CD4-positive, alpha-beta T cell treated with Interleukin-6 at 100 ng/mL for 8 hours (primary cell): ENCODE measurements around the gene ZNF284.

Experiments
- DNase-seq: peaks from one replicate; pipeline ENCODE4 v3.0.0-alpha.2; 2020; ENCODE audit warnings: mixed read lengths, low spot score

ZNF284 gene

DNA sequence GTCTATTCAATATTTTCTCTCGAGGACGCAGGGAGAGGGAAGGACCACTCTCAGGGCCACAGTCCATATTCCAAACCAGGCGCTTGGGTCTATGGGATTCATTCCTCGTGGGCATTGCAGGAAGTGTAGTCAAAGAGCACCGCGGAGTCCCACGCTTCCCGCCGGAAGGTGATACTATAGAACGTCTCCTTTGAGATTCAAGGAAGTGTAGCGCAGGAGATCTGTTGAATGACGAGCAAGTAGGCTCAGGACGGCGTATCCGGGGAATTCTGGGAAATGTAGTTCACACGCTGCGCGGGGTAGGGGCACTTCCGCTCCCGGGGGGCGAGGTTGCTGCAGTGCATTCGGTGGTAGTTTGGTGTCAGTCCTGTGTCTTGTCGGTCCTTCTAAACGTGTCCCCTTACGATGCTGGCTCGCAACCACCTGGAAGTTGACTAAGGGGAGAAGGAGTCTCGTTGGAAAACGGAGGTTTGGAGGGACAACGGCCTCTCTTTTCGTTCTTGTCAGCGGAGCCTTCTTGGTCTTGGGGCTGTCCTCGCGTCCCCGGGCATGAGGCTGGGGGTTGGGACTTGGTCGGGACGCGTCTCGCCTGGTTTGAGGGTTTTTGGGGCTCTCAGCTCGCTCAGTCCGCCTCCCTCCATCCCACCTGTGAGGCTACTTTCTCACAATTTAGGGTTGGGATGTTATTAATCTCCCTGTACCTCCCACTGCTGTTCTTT is at the start of gene ZNF284:
TSS of gene ZNF284 (plus strand) at position 336 of the 719 bp plus-strand sequence. CDS start 4,231 bp downstream, outside the sequence.
- DNase-seq = peak; percentile 90

DNA sequence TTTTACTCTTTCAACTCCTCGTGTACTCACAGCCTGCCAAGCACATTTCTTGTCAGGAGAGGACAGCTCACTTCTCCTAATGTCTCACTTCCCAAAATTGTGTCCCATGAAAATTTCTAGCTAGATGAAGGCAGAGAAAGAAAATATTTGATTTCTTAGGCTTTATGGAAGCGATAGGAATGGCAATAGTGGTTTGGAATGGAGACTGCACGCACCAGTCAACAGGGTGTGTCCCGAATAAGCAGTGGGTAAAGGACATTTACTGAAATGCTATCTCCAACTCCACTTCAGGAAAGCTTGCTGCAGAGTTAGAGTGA is 47.1 kb upstream of the ZNF284 start:
- no peak for DNase-seq

GRCh38 chr19:44025217-44025936 is 46.6 kb upstream of the ZNF284 start, which contains the start of gene ZNF222:
Gene ZNF222 (plus strand): TSS chr19:44025379. CDS start chr19:44025437, 58 bp downstream.
- peak; percentile 80 for DNase-seq

DNA sequence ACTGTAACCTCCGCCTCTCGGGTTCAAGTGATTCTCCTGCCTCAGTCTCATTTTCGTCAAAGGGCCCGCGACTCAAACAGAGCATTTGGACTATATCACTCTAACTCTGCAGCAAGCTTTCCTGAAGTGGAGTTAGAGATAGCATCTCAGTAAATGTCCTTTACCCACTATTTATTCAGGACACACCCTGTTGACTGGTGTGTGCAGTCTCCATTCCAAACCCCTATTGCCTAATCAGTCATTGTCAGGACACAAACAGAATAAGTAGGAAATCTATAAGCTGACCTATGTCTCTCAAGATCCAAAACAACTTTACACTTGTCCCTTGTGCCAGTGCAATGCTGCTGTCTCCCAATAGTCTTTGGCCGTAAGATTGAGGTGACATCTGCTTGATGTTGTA is 45.3 kb upstream of the ZNF284 start:
- no peak for DNase-seq

GRCh38 chr19:44032001-44032610 is 39.9 kb upstream of the ZNF284 start:
- no peak for DNase-seq

DNA sequence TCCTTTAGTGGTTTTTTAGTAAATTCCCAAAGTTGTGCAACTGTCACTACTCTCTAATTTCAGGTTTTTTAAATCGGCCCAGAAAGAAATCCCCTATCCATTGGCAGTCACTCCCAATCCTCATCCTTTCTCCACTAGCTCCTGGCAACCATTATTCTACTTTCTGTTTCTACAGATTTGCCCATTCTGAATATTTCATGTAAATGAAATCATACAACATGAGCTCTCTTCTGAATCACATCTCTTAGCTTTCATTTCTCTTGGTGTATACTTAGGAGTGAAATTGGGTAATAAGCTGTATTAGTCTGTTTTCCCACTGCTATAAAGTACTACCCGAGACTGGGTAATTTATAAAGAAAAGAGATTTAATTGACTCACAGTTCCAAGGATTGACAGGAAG is 29.8 kb upstream of the ZNF284 start:
- DNase-seq = no peak

DNA sequence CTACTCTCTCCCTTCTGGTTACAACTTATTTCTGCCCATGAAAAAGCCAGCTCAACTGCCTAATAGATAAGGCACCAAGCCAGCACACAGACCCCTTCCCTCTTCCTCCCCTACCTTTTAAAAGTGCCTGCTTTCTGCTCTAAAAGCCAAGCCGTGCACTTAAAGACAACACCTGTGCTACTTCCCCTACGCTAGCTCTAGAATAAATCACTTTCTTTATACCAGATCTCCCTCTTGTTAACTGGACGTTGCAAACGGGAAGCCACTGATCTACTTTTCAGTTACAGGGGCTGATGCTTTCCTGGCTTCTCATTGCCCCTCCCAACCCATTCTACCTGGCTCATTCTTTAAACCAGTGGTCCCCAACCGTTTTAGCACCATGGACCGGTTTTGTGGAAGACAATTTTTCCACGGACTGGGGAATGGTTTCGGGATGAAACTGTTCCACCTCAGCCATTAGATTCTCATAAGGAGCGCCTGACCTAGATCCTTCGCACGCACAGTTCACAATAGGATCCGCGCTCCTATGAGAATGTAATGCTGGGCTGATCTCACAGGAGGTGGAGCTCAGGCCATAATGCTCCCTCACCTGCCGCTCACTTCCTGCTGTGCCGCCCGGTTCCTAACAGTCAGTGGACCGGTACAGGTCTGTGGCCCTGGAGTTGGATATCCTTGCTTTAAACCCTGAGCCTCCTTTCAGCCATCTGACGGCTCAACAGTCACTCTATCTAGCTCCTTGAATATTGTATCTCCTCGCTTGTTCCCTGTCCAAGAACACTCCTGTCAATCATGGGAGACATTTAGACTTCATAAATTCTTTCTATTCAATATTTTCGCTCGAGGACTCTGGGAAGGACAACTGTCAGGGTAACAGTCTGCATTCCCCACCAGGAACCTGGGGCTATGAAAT is 21.0 kb upstream of the ZNF284 start:
- peak; percentile 11 for DNase-seq

DNA sequence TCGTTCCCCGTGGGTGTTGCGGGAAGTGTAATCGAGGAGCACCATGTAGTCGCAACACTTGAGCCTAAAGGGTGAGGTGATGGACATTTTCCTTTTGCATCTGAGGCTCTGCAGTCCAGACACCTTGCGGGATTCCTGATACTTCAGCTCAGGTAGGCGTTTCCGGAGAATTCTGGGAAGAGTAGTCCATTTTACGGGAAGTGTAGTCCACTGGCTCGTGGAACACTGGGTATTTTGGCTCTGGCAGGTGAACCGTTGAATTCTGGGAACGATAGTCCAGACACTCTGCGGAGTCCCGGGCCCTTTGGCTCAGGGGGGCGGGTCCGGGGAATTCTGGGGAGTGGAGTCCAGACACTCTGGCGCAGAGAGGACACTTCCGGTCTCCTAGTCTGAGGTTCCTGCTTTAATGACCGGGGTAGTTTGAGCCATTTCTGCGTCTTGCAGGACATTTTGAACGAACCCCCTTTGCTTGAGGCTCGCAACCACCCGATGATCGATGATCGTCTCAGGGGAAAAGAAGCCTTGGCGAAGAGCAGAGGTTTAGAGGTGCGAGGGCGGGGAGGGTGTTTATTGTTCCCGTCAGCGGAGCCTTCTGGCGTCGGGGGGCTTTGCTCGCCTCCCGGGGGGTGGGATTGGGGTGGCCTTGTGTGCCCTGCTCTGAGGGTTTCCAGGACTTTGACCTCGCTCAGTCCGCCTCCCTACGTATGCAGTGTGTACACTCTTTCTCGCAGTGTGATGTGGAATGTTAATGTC is 20.1 kb upstream of the ZNF284 start, which contains the start of gene ZNF223:
TSS of gene ZNF223 (plus strand) at position 387 of the 753 bp plus-strand sequence. CDS start 3,141 bp downstream, outside the sequence.
- DNase-seq = peak; percentile 78

GRCh38 chr19:44055870-44056269 is 16.1 kb upstream of the ZNF284 start:
- no peak for DNase-seq

DNA sequence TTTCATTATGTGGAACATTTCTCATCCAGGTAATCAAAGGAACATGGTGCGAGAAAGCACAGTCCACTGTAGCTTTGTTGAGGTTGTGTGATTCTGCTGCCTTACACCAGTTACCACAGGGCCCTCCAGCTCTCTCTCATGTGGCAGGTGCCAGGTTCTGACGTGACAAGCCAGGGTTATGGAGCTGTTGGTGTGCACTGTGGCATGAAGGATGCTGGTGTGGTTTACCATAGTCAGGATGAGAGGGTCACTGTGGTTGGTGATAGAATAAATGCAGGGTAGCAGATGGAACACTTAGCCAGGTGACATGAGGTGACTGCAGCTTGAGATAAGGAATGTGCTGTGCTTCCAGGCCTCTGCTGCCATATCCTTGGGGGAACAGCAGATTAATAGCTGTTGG is 12.7 kb upstream of the ZNF284 start:
- no peak for DNase-seq

DNA sequence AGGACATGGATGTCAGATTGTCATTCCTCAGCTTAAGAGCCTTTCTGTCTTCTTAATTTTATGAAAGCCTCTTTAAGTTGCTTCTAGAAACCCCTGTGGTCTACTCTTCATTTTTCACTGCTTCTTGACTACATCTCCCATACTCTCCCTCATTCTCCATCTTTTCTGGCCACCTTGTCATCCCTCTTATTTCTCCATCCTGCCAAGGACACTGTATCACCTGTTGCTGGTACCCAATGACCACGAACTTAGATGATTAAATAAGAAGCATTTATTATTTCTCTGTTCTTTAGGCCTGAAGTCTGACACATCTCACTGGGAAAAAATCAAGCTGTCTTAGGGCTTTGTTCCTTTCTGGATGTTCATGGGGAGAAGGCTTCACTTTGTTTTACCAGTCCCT is 10.9 kb upstream of the ZNF284 start:
- DNase-seq = no peak

DNA sequence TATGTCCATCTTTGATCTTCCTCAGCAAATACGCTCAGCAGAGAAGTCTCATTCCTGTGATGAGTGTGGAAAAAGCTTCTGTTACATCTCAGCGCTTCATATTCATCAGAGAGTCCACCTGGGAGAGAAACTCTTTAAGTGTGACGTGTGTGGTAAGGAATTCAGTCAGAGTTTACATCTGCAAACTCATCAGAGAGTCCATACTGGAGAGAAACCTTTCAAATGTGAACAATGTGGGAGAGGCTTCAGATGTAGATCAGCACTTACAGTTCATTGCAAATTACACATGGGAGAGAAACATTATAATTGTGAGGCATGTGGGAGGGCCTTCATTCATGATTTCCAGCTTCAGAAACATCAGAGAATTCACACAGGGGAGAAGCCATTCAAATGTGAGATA is 5.7 kb upstream of the ZNF284 start:
- DNase-seq = no peak

- no peak for DNase-seq
Measured at GRCh38 chr19:44069415-44069814, 2.5 kb upstream of the ZNF284 start.

DNA sequence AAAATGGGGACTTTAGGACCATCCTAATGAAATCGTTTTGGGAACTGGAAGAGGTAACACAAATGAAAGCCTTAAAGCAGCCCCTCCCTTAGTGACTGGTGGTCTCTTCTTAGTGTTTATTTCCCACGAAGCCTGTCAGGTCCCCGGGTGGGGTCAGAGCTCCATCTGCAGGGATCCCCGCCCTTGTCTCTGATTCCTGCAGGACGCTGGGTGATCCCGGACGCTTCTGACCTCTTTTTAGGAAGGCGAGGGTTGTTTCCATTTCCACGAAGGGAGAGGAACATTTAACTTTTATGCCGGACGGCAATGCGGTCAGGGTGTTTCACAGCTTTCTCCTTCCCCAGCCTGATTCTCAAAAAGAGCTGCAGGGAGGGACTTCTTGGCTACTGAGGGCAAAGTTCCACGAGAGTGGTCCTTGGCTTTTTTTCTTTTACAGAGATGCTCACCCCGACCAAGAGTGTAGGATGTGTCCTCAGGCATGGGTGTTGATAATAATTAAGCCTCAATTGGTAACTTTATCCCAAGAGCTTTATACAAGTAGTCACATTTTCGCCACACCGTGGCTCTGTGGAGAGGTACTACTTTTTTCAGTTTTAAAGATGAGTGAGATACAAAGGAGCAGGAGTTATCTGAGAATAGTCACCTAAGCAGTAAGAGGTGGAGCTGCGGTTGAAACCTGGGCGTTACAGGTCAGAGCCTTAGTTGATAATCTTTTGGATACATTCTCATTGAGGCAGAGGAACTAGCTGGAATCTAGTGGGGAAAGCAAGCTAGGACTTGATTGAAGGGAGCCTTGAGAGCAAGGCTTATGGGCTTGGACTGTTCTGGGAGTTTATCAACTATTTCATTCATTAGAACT is 813 bp downstream of the ZNF284 start:
- no peak for DNase-seq

GRCh38 chr19:44076325-44076724 is 4.4 kb downstream of the ZNF284 start:
- no peak for DNase-seq

GRCh38 chr19:44092108-44092507 is 20.1 kb downstream of the ZNF284 start:
- DNase-seq = no peak

GRCh38 chr19:44093931-44094765 is 22.2 kb downstream of the ZNF284 start, which contains the start of gene ZNF224:
Gene ZNF224 (plus strand): TSS chr19:44094361. CDS start chr19:44097874, 3,513 bp downstream.
- DNase-seq = peak; percentile 84

- no peak for DNase-seq
Measured at GRCh38 chr19:44107751-44108150, 35.8 kb downstream of the ZNF284 start.

DNA sequence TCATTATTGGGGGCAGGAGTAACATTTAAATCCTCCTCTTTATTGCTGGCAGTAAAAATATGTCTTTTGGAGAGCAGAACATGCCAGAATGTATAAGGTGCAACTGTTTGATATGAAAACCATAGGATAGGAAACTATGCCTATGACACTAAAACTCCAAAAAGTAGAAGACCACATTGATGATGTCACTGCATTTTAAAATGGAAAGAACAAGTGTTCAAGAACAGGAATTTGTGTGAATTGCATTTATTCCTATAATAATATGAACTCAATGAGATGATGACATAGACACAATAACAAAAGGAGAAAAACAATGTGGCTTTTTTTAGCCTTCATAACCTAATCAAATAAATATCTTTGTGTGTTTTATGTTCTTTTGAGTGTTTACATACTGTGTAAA is 37.5 kb downstream of the ZNF284 start:
- DNase-seq = no peak
